Measurements from ENCODE around the gene VASH2.
"Not testable (repeated sequence)": the region's sequence is repeated elsewhere in the genome, so short reads cannot be mapped to it uniquely, and the experiment has no call there.

The VASH2 gene

DNA sequence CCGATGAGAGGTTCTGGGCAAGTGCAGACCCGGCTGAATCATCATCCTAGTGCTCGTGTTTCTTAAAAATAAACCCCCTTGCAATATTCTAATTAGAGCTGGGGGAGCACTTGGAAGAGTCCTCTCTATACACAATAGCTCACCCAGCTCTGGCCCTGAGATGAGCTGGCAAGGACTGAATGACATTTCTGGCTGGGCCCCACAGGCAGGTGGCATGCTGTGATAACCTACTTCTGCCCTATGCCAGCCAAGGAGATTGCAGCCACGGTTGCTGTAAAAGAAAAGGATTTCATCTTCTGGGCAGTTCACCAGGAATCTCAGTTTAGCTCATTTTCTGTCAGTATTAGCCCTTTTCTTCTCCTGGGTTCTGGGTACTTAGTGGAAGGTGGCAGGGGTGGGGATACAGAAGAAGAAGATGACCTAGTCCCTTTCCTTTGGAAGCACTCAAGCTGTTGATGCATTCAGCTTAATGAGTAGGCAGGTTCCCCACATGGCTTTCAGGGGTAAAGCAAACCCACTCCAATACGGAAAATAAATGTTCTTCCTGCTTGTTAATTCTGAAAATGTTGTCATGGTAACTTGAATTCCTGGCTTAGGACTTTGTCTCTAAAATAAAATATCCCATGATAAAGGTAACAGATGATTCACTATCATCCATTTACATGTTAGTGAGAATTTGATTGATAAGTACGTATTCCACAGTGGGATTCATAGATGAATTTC, 32.2 kb downstream of the VASH2 start:
- FAIRE-seq: no peak

DNA sequence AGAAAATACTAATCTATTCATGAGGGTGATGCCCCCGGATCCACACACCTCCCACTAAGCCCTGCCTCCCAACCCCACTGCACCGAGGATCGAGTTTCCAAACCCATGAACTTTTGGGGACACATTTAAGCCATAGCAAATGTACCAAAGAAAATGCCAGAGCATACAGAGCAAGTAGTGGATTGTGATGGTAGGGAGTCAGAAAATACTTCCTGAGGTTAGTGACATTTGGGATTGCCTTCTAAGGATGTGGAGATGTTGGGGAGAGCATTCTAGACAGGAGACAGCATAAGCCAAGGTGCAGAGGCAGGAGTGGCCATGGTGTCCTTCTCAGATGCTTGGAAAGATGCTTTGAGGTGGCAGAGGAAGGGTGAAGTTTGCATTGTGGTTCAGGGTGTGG, 33.1 kb downstream of the VASH2 start:
- FAIRE-seq: no peak

DNA sequence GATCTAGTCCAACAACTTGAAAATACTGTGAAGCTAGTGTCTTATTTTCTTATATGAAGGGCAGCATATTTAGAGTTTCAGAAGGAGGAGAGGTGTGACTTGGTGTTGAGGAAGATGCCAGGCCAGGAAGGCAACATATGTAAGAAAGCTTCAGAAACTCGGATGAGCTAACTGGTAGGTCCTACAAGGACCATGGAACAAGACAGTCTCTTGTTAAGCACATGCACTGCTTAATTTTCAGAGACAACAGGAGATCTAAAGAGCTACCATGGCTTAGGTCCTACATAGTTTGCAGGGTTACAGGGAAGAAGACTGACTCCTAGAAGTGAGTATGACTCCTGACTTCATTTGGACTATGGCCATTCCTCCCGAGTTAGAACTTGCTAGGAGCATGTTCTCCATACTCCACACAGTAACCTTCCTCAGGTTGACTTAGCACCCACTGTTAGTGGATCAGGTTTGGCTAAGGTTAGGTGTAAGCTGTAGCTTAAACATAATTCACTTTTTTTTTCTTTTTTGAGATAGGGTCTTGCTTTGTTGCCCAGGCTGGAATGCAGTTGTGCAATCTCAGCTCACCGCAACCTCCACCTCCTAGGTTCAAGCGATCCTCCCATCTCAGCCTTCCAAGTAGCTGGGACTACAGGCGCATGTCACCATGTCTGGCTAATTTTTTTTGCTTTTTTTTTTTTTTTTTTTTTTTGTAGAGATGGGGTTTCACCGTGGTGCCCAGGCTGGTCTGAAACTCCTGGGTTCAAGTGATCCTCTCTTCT, 34.4 kb downstream of the VASH2 start:
- no peak for FAIRE-seq

DNA sequence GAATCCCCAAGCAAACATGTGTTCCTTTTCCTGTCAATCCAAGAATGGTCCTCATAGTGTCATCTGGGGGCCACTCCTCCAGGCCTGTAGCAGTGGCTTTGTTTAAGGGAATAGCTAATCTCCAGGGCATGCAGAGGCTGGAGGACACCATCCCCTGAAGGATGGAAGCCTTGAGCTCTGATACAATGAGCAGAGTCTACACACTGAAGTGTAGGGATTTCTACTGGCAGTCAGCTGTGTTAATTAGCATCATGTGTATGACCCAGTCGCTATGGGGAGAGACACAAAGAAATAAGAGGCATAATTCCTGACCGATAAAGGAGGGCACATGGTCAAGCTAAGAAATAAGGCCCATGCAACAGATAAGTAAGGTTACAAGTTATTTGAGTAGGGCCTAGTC, 36.2 kb downstream of the VASH2 start:
- no peak for FAIRE-seq

DNA sequence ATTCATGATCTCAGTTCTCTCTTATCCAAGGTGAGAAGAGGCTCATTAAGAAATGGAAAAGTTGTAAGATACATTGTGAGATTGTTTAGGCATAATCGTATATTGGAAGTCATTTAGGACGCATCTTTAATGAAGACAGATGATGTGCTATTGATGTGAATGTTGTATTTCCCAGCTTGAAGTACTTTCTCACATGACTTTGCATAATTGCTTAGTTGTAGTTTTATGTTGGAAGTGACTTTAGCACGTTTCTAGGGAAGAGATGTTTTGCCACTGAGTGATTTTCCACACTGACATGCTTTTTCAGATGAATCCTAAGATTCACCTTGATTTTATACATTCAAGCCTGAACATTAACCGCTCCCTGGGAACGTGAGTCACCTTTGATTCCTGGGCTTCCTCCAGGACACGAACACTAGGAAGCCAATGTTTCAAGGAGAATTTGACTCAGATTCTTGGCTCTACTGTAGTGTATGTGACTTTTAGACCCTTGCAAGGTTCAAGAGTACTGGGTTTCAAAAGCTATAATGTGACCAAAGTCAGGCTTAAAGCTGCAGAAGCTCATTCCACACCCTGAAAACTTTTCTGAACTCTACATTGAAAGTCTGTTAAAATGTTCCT, 37.5 kb downstream of the VASH2 start:
- no peak for FAIRE-seq

DNA sequence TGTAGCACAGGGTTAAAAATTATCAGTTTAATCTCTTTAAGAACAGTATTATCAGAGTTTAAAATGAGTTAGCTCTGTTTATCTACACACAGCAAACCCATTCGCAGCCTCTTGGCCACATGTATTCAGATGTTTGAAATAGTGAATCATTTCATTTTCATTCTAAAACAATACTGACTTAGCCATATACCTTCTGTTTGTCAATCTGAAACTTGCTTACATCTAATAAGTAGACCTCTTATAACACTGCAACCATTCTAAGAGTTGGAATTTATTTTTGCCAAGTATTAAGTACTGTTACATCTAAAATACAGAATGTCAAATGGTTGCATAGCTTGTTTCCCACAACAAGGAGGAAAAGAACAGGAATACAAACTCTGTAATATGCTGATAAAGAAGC, 39.9 kb downstream of the VASH2 start:
- FAIRE-seq: no peak

DNA sequence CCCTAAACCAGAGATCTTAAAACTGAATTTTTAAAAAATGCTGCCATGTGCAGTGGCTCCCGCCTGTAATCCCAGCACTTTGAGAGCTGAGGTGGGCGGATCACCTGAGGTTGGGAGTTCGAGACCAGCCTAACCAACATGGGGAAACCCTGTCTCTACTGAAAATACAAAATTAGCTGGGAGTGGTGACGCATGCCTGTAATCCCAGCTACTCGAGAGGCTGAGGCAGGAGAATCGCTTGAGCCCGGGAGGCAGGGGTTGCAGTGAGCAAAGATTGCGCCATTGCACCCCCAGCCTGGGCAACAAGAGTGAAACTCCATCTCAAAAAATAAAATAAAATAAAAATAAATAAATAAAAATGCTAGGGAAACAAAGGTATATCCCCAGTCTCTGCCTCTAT, 43.6 kb downstream of the VASH2 start:
- FAIRE-seq: not testable (repeated sequence)

DNA sequence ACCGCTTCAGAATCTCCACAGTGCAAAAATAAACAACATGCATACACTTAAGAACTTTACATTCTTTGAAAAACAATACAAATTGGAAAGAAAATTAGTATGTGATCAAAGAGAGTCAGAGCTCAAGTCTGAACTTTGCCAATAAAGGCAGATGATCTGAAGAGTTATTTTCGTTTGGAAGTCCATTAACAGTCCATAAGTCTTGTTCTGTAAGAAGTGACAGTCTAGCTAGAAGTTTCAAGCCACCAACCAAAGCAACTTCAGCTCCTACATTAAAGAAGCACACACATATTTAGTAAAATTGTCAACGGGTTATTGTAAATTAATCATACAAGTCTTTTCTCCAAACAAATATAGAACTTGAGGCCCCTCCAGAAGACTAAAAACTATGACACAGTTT, 44.6 kb downstream of the VASH2 start:
- FAIRE-seq: no peak

DNA sequence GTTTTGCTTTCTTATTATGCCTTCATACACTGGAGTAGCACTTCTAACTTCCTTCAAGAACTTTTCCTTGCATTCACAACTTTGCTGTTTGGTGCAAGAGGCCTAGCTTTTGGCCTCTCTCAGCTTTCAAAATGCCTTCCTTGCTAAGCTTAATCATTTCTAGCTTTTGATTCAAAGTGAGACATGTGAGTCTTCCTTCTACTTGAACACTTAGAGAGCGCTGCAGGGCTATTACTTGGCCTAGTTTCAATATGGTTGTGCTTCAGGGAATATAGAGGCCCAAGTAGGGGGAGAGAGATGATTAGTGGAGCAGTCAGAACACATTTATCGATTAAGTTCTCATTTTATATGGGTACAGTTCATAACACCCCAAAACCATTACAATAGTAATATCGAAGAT, 52.9 kb downstream of the VASH2 start:
- no peak for FAIRE-seq

DNA sequence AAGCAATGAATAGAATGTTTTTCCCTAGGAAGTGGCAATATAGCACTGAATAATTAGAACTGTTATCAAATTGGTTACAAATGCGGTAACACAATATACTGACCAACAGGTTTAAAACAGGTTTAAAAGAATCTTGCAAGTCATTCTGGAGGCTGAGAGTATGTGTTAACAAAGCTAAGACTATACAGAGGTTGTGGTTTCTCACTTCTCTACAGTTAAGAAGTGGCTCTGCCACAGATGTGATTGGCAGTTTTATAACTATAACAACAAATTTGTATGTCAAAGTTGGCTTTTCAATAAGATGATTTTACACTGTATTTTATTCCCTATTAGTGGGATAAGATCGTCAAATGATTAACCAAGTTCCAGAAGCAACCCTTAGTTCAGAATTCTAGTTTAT, 58.2 kb downstream of the VASH2 start:
- no peak for FAIRE-seq

DNA sequence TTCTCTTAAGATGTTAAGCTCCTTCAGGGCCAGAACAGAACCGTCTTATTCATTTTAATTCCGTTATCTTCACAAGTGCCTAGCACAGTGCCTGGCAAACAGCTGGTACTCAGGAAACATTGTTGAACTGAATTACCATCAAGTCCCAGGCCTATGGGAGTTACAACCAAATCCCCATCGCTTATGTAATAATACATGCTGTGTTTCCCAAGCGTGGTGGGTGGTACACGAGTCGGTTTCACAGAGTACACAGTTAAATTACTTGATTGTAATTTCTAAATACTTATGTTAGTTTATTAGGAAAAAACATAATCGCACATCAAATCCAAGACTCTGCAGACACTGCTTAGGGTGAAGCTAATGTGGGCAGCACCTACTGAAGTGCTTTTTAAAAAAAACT, 64.3 kb downstream of the VASH2 start:
- no peak for FAIRE-seq

DNA sequence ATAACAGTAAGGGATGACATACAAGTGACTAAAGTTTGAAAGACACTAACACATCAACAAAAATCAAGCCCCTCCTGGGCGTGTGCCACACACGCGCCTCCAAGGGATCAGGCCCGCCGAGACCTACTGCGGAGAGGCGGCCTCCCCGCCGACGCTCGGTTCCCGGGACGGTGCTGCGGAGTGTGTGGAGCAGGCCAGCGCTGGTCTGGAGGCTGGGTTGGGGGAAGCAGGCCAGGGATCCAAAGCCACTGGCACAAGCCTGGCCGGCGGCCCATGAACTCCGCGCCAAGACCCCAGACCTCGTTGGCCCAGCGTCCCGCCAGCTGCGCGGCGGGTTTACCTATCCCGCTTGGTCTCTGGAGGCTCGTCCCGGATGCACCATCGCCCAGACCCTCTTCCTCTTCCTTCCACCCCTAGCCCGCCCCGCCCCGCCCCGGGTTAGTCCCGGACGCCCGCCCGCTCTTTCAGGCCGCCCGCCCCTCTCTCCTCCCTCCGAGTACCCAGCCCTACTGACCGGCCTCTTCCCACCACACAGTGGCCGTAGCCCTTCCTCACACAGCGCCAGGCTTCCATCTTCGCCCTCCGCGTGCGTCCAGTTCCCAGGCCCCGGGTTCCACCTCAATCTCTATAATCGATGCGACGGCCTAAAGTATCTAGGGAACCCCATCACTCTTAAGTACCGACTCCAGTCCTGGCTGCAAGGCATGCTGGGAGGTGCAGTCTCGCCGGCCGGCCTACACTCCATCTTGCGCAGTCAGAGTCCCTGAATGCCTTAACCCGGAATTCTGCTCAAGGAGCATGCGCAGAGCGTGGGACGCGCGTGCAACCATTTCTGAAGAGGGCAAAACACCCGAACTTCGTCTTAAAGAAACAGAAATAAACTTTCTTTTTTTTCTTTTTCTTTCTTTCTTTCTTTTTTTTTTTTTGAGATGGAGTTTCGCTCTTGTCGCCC, 65.0 kb downstream of the VASH2 start, which contains the start of gene ANGEL2:
ANGEL2 (minus strand) TSS at position 769 of the 952 bp plus-strand sequence; CDS start at position 573, 196 bp downstream.
- peak; percentile 90 for FAIRE-seq

DNA sequence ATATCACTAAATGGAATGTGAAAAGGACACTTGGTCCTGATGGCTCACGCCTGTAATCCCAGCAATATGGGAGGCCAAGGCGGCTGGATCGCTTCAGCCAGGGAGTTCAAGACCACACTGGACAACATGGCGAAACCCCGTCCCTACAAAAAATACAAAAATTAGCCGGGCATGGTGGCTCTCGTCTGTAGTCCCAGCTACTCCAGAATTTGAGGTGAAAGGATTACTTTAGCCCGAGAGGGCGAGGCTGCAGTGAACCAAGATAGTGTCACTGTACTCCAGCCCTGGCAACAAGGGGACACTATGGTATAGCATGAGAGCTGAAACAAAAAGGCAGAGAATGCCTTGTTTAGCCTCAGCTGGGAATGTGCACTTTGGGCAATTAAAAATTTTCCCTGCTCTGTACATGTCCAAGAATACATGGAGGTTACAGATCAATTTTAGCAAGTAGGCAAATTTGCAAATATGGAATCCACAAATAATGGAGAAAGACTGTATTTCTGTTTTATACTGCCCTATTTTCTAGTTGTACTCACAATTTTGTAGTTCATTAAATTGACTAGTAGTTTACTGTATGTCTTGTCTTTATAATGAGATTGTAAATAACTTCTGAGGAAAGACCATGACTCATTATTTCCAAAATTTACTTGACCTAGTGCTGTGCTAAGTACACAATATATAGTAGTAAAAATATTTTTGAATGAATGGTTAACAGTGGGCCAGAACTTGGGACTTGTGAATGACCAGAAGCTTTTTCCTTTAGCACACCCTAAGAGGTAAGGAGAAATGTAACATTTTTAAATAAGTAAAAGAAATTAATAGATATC, 67.3 kb downstream of the VASH2 start:
- FAIRE-seq: no peak

DNA sequence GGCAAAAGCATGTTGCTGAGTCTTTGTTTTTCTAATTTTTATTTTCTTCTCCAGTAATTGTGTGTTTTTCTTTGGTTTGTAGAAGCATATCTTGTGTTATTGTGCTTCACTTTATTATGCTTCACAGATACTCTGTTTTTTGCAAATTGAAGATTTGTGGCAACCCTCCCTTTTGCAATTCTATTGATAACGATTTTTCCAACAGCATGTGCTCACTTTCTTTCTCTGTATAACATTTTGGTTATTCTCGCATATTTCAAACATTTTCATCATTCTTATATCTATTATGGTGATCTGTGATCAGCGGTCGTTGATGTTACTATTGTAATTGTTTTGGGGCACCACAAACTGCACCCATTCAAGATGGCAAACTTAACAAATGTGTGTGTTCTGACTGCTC, 69.1 kb downstream of the VASH2 start:
- FAIRE-seq: no peak

DNA sequence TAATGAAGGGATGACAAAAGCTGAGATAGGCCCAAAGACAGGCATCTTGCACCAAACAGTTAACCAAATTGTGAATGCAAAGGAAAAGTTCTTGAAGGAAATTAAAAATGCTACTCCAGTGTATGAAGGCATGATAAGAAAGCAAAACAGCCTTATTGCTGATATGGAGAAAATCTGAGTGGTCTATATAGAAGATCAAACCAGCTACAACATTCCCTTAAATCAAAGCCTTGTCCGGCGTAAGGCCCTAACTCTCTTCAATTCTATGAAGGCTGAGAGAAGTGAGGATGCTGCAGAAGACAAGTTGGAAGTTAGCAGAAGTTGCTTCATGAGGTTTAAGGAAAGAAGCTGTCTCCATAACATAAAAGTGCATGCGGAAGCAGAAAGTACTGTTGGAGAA, 69.7 kb downstream of the VASH2 start:
- no peak for FAIRE-seq

DNA sequence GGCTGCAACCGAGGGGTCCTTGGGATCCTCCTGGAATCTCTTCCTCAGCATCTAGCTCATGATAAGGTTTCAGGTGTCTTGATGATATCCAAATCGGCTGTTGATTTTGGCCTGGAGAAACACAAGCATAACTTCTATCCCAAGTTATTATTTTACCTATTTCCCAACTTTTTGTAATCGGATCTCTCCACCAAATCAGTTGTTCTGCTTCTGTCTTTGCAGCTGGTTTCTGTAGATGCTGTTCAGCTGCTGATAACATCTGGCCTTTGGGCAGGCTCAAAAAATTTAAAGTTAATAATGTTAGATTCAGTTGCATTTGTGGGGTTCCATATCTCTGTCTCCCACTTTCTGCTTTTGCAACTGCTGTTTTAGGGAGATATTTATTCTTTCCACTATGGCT, 76.7 kb downstream of the VASH2 start:
- FAIRE-seq: not testable (repeated sequence)

DNA sequence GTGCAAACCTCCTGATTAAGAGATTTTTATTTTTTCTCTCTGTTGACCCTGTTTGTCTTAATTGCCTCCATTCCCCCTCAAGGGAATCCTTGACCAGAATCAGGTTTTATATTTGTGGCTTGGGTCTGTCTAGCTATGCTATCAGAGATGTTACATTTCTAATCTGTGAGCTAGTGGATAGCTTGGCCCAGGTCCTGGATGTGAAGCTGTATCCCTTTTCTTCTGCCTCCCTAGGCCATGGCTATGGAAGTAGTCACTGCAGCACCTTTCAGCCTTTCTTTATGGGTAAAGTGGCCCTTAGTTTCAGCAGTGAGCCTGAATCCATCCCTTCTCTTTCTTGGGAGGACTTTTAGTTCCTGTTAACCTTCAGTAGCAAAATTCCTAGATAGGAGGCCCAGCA, 82.3 kb downstream of the VASH2 start:
- no peak for FAIRE-seq

DNA sequence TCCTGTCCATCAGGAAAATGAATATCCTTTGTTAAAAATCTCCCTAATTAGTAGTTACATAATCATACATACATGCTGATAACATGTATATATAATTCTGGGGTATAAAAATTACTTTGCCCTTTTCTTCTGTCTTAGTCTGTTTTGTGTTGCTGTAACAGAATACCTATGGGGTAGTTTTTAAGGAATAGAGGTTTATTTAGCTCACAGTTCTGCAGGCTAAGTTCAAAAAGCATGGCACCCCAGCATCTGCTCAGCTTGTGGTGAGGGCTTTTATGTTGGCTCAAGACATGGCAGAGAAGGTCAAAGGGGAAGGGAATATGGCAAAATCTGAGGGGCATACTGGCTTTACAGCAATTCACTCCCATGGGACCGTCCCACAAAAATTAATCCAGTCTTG, 84.4 kb downstream of the VASH2 start:
- FAIRE-seq: no peak

DNA sequence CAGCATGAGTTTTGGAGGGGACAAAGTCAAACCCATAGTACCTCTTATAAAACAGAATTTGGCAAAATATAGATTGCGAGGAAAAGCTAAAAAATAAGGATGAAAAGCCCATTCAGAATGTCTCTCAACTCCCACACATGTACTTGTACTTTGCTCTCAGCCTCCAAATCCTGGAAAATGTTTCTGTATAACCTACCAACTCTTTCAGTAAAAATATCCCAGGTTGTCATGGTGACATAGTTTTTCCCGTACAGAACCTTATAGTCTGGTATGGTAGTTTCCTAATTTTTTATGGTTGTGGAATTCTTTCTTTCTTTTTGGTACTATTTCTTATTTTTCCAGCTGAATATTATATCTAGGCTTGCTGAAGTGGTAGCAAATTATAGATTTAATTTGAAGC, 85.2 kb downstream of the VASH2 start:
- FAIRE-seq: no peak
